ENCODE measurements around the gene COPZ1. TPM values are rescaled to one million over a fixed set of nuclear protein-coding genes. Genes with fewer than 3 reads are reported as not detected.

COPZ1 gene
- total and polyA plus RNA-seq, 9 of the 15 experiments (the other 6 are each of a cell fraction or from before 2014, with no cell fraction given): 137 to 487 (median 233) TPM

GRCh38 chr12:54394986-54395385, 70.1 kb downstream of the COPZ1 start:
- no peak overlapping the region for H2AFZ ChIP-seq (ENCODE audit: low read depth, low read length)
- H3K4me1 ChIP-seq (replicated peaks in 1 of 2; ENCODE audit: control insufficient read depth in 2 of 2, insufficient read depth in 2 of 2, low read length in 2 of 2): peaks cover 27 to 30% of the 10 kb centered on the region in 2 experiments; a peak in 4 of 5 replicates
- no peak for DNase-seq (ENCODE audit: extremely low read depth in 1 of 4, low spot score in 3 of 4)
- peaks cover 3% of the 10 kb centered on the region for H3K9me1 ChIP-seq (ENCODE audit: control insufficient read depth, insufficient read depth, low read length)
- FAIRE-seq: no peak
- no TSS peak for BruUV-seq (replicated peaks)
- TF ChIP-seq SP1 (CRISPR knock-in tag; IDR thresholded peaks at IDR 0.05) (no peak), SRF (CRISPR knock-in tag; IDR thresholded peaks at IDR 0.05) (no peak), ZSCAN29 (IDR thresholded peaks at IDR 0.05) (no peak), SUPT5H (IDR thresholded peaks at IDR 0.05) (0 out of 2 replicates have a peak, but pooled peaks have one; percentile 10)
- TF ChIP-seq, protein P1, sequence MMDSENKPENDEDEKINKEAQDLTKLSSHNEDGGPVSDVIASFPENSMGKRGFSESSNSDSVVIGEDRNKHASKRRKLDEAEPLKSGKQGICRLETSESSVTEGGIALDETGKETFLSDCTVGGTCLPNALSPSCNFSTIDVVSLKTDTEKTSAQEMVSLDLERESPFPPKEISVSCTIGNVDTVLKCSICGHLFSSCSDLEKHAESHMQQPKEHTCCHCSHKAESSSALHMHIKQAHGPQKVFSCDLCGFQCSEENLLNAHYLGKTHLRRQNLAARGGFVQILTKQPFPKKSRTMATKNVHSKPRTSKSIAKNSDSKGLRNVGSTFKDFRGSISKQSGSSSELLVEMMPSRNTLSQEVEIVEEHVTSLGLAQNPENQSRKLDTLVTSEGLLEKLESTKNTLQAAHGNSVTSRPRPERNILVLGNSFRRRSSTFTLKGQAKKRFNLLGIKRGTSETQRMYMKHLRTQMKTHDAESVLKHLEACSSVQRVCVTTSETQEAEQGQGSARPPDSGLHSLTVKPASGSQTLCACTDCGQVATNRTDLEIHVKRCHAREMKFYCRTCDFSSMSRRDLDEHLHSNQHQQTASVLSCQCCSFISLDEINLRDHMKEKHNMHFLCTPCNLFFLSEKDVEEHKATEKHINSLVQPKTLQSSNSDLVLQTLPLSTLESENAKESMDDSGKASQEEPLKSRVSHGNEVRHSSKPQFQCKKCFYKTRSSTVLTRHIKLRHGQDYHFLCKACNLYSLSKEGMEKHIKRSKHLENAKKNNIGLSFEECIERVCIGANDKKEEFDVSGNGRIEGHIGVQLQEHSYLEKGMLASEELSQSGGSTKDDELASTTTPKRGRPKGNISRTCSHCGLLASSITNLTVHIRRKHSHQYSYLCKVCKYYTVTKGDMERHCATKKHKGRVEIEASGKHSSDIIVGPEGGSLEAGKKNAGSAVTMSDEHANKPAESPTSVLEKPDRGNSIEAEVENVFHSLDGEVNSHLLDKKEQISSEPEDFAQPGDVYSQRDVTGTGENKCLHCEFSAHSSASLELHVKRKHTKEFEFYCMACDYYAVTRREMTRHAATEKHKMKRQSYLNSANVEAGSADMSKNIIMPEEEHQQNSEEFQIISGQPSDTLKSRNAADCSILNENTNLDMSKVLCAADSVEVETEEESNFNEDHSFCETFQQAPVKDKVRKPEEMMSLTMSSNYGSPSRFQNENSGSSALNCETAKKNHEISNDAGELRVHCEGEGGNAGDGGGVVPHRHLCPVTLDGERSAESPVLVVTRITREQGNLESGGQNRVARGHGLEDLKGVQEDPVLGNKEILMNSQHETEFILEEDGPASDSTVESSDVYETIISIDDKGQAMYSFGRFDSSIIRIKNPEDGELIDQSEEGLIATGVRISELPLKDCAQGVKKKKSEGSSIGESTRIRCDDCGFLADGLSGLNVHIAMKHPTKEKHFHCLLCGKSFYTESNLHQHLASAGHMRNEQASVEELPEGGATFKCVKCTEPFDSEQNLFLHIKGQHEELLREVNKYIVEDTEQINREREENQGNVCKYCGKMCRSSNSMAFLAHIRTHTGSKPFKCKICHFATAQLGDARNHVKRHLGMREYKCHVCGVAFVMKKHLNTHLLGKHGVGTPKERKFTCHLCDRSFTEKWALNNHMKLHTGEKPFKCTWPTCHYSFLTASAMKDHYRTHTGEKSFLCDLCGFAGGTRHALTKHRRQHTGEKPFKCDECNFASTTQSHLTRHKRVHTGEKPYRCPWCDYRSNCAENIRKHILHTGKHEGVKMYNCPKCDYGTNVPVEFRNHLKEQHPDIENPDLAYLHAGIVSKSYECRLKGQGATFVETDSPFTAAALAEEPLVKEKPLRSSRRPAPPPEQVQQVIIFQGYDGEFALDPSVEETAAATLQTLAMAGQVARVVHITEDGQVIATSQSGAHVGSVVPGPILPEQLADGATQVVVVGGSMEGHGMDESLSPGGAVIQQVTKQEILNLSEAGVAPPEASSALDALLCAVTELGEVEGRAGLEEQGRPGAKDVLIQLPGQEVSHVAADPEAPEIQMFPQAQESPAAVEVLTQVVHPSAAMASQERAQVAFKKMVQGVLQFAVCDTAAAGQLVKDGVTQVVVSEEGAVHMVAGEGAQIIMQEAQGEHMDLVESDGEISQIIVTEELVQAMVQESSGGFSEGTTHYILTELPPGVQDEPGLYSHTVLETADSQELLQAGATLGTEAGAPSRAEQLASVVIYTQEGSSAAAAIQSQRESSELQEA (IDR thresholded peaks at IDR 0.05; ENCODE audit: low read depth): no peak
- TF ChIP-seq, protein P2, sequence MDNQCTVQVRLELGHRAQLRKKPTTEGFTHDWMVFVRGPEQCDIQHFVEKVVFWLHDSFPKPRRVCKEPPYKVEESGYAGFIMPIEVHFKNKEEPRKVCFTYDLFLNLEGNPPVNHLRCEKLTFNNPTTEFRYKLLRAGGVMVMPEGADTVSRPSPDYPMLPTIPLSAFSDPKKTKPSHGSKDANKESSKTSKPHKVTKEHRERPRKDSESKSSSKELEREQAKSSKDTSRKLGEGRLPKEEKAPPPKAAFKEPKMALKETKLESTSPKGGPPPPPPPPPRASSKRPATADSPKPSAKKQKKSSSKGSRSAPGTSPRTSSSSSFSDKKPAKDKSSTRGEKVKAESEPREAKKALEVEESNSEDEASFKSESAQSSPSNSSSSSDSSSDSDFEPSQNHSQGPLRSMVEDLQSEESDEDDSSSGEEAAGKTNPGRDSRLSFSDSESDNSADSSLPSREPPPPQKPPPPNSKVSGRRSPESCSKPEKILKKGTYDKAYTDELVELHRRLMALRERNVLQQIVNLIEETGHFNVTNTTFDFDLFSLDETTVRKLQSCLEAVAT (IDR thresholded peaks at IDR 0.05): no peak
- ChIA-PET POLR2A (interaction anchor here (0.5 to 3.1 kb wide), 4 partner anchors 16 to 176 kb away, joined by 3 to 13 read pairs (median 3); no protein-coding TSS in a partner anchor), CTCF (ENCODE audit: low intra/inter-chr PET ratio) (interaction anchor here (1.2 to 1.3 kb wide), 2 partner anchors 16 to 178 kb away, joined by 3 to 9 read pairs; no protein-coding TSS in a partner anchor)
- intact Hi-C loops (cut with micrococcal nuclease): loop anchor here (1.0 kb wide), 3 partner anchors 16 to 44 kb away; no protein-coding TSS in a partner anchor
- H3K36me3 ChIP-seq (ENCODE audit: control insufficient read depth, insufficient read depth, low read length): peaks cover 60% of the 10 kb centered on the region
- no peak for ATAC-seq
- H3K79me2 ChIP-seq (ENCODE audit: control insufficient read depth, insufficient read depth, low read length): peaks cover 41% of the 10 kb centered on the region
- no peak overlapping the region for H3K27ac ChIP-seq (ENCODE audit: extremely low read depth, low read depth, low read length)
- in situ Hi-C loops (cut with MboI): loop anchor here (10.0 kb wide), 1 partner anchor 50 kb away; no protein-coding TSS in a partner anchor
- H4K20me1 ChIP-seq (replicated peaks; ENCODE audit: control insufficient read depth, insufficient read depth, low read length): no peaks in the 10 kb centered on the region; the same call in 1 of the 2 replicates
- H3K9ac ChIP-seq (ENCODE audit: insufficient read depth in 1 of 2, low read depth in 2 of 2, low read length in 2 of 2): no peak overlapping the region
- H3K27me3 ChIP-seq (ENCODE audit: control insufficient read depth in 2 of 2, insufficient read depth in 2 of 2, low read length in 2 of 2): no peaks in the 10 kb centered on the region
- 92% methylated on average over 1 of the region's 1 CpG for WGBS (ENCODE audit: insufficient coverage, low coverage, missing lambda C conversion rate)
- H3K9me3 ChIP-seq (replicated peaks; ENCODE audit: control insufficient read depth, insufficient read depth, low read depth, low read length): no peaks in the 10 kb centered on the region
- no peak overlapping the region for H3K4me2 ChIP-seq (ENCODE audit: insufficient read depth, low read length)
- no peak overlapping the region for H3K4me3 ChIP-seq
